Measurements from ENCODE around the gene STX19.
"Not testable (repeated sequence)": the region's sequence is repeated elsewhere in the genome, so short reads cannot be mapped to it uniquely, and the experiment has no call there.

Gene STX19

GRCh38 chr3:94062513-94063404, 34.4 kb upstream of the STX19 start, which contains the start of the genes DHFR2 and NSUN3:
TSS of gene DHFR2 (minus strand) at chr3:94062916. CDS start at chr3:94061511, 1,405 bp downstream.
TSS of gene NSUN3 (plus strand) at chr3:94063061. CDS start at chr3:94063127, 66 bp downstream.
- peak within 1 kb of the TSS; percentile 97 for H3K4me3 ChIP-seq (ENCODE audit: low read length)
- H3K36me3 ChIP-seq (ENCODE audit: control insufficient read depth, low read depth, low read length): no peaks in the 10 kb centered on the region
- peak within 1 kb of the TSS; percentile 94 for H3K9ac ChIP-seq (ENCODE audit: low read length)
- no peaks in the 10 kb centered on the region for H3K4me1 ChIP-seq (ENCODE audit: control insufficient read depth, low read depth, low read length)
- H3K9me3 ChIP-seq (ENCODE audit: control insufficient read depth, low read depth, low read length): no peaks in the 10 kb centered on the region
- H3K27me3 ChIP-seq (ENCODE audit: control insufficient read depth, insufficient read depth, low read length): no peaks in the 10 kb centered on the region
- H3K27ac ChIP-seq (ENCODE audit: low read length): peak within 1 kb of the TSS; percentile 93

GRCh38 chr3:94061297-94061696, 32.9 kb upstream of the STX19 start:
- H3K27me3 ChIP-seq (ENCODE audit: control insufficient read depth, insufficient read depth, low read length): no peaks in the 10 kb centered on the region
- H3K9ac ChIP-seq (ENCODE audit: low read length): no peak overlapping the region
- no peak overlapping the region for H3K4me3 ChIP-seq (ENCODE audit: low read length)
- no peaks in the 10 kb centered on the region for H3K4me1 ChIP-seq (ENCODE audit: control insufficient read depth, low read depth, low read length)
- H3K9me3 ChIP-seq (ENCODE audit: control insufficient read depth, low read depth, low read length): no peaks in the 10 kb centered on the region
- H3K36me3 ChIP-seq (ENCODE audit: control insufficient read depth, low read depth, low read length): no peaks in the 10 kb centered on the region
- no peak overlapping the region for H3K27ac ChIP-seq (ENCODE audit: low read length)

- Histone ChIP-seq H3K27me3 (ENCODE audit: control insufficient read depth, insufficient read depth, low read length) (no peaks in the 10 kb centered on the region), H3K4me3 (ENCODE audit: low read length) (no peak overlapping the region), H3K27ac (ENCODE audit: low read length) (no peak overlapping the region), H3K9ac (ENCODE audit: low read length) (no peak overlapping the region), H3K4me1 (ENCODE audit: control insufficient read depth, low read depth, low read length) (no peaks in the 10 kb centered on the region), H3K9me3 (ENCODE audit: control insufficient read depth, low read depth, low read length) (no peaks in the 10 kb centered on the region), H3K36me3 (ENCODE audit: control insufficient read depth, low read depth, low read length) (peaks cover 3% of the 10 kb centered on the region)
Measured at GRCh38 chr3:94050546-94050945, 22.1 kb upstream of the STX19 start.

- no peak overlapping the region for H3K27ac ChIP-seq (ENCODE audit: low read length)
- no peaks in the 10 kb centered on the region for H3K9me3 ChIP-seq (ENCODE audit: control insufficient read depth, low read depth, low read length)
Measured at GRCh38 chr3:94049267-94049666, 20.9 kb upstream of the STX19 start.

GRCh38 chr3:94046533-94046932, 18.1 kb upstream of the STX19 start:
- Histone ChIP-seq H3K36me3 (ENCODE audit: control insufficient read depth, low read depth, low read length) (no peaks in the 10 kb centered on the region), H3K27ac (ENCODE audit: low read length) (no peak overlapping the region), H3K9ac (ENCODE audit: low read length) (no peak overlapping the region), H3K4me1 (ENCODE audit: control insufficient read depth, low read depth, low read length) (no peaks in the 10 kb centered on the region), H3K9me3 (ENCODE audit: control insufficient read depth, low read depth, low read length) (peaks cover 4% of the 10 kb centered on the region), H3K27me3 (ENCODE audit: control insufficient read depth, insufficient read depth, low read length) (no peaks in the 10 kb centered on the region), H3K4me3 (ENCODE audit: low read length) (no peak overlapping the region)

More at GRCh38 chr3:94049267-94049666, 20.9 kb upstream of the STX19 start:
- no peak overlapping the region for H3K4me3 ChIP-seq (ENCODE audit: low read length)
- H3K9ac ChIP-seq (ENCODE audit: low read length): no peak overlapping the region
- no peaks in the 10 kb centered on the region for H3K27me3 ChIP-seq (ENCODE audit: control insufficient read depth, insufficient read depth, low read length)
- no peaks in the 10 kb centered on the region for H3K4me1 ChIP-seq (ENCODE audit: control insufficient read depth, low read depth, low read length)
- peaks cover 3% of the 10 kb centered on the region for H3K36me3 ChIP-seq (ENCODE audit: control insufficient read depth, low read depth, low read length)

- H3K27me3 ChIP-seq (ENCODE audit: control insufficient read depth, insufficient read depth, low read length); H3K36me3 ChIP-seq (ENCODE audit: control insufficient read depth, low read depth, low read length); H3K9me3 ChIP-seq (ENCODE audit: control insufficient read depth, low read depth, low read length); H3K4me1 ChIP-seq (ENCODE audit: control insufficient read depth, low read depth, low read length); H3K27ac ChIP-seq (ENCODE audit: low read length); H3K4me3 ChIP-seq (ENCODE audit: low read length); H3K9ac ChIP-seq (ENCODE audit: low read length): not testable (repeated sequence)
Measured at GRCh38 chr3:94044100-94044936, 15.9 kb upstream of the STX19 start.

GRCh38 chr3:94043285-94043684, 14.9 kb upstream of the STX19 start:
- peaks cover 4% of the 10 kb centered on the region for H3K9me3 ChIP-seq (ENCODE audit: control insufficient read depth, low read depth, low read length)
- H3K27me3 ChIP-seq (ENCODE audit: control insufficient read depth, insufficient read depth, low read length): no peaks in the 10 kb centered on the region
- no peak overlapping the region for H3K4me3 ChIP-seq (ENCODE audit: low read length)
- no peak overlapping the region for H3K27ac ChIP-seq (ENCODE audit: low read length)
- H3K36me3 ChIP-seq (ENCODE audit: control insufficient read depth, low read depth, low read length): no peaks in the 10 kb centered on the region
- no peaks in the 10 kb centered on the region for H3K4me1 ChIP-seq (ENCODE audit: control insufficient read depth, low read depth, low read length)
- no peak overlapping the region for H3K9ac ChIP-seq (ENCODE audit: low read length)

- Histone ChIP-seq H3K27me3 (ENCODE audit: control insufficient read depth, insufficient read depth, low read length) (no peaks in the 10 kb centered on the region), H3K9me3 (ENCODE audit: control insufficient read depth, low read depth, low read length) (no peaks in the 10 kb centered on the region), H3K4me3 (ENCODE audit: low read length) (no peak overlapping the region), H3K27ac (ENCODE audit: low read length) (no peak overlapping the region), H3K4me1 (ENCODE audit: control insufficient read depth, low read depth, low read length) (no peaks in the 10 kb centered on the region), H3K9ac (ENCODE audit: low read length) (no peak overlapping the region), H3K36me3 (ENCODE audit: control insufficient read depth, low read depth, low read length) (no peaks in the 10 kb centered on the region)
Measured at GRCh38 chr3:94036909-94037507, 8.6 kb upstream of the STX19 start.

- no peaks in the 10 kb centered on the region for H3K27me3 ChIP-seq (ENCODE audit: control insufficient read depth, insufficient read depth, low read length)
- H3K9ac ChIP-seq (ENCODE audit: low read length): no peak overlapping the region
- no peaks in the 10 kb centered on the region for H3K36me3 ChIP-seq (ENCODE audit: control insufficient read depth, low read depth, low read length)
- H3K27ac ChIP-seq (ENCODE audit: low read length): no peak overlapping the region
- H3K9me3 ChIP-seq (ENCODE audit: control insufficient read depth, low read depth, low read length): no peaks in the 10 kb centered on the region
- H3K4me3 ChIP-seq (ENCODE audit: low read length): no peak overlapping the region
- no peaks in the 10 kb centered on the region for H3K4me1 ChIP-seq (ENCODE audit: control insufficient read depth, low read depth, low read length)
Measured at GRCh38 chr3:94026623-94027022, 1.8 kb downstream of the STX19 start.

GRCh38 chr3:94024385-94024784, 4.0 kb downstream of the STX19 start:
- no peak overlapping the region for H3K9ac ChIP-seq (ENCODE audit: low read length)
- H3K4me3 ChIP-seq (ENCODE audit: low read length): no peak overlapping the region
- H3K36me3 ChIP-seq (ENCODE audit: control insufficient read depth, low read depth, low read length): no peaks in the 10 kb centered on the region
- H3K4me1 ChIP-seq (ENCODE audit: control insufficient read depth, low read depth, low read length): no peaks in the 10 kb centered on the region
- H3K27me3 ChIP-seq (ENCODE audit: control insufficient read depth, insufficient read depth, low read length): no peaks in the 10 kb centered on the region
- no peak overlapping the region for H3K27ac ChIP-seq (ENCODE audit: low read length)
- H3K9me3 ChIP-seq (ENCODE audit: control insufficient read depth, low read depth, low read length): no peaks in the 10 kb centered on the region

GRCh38 chr3:94020293-94020692, 8.1 kb downstream of the STX19 start:
- H3K9me3 ChIP-seq (ENCODE audit: control insufficient read depth, low read depth, low read length): no peaks in the 10 kb centered on the region
- H3K27me3 ChIP-seq (ENCODE audit: control insufficient read depth, insufficient read depth, low read length): no peaks in the 10 kb centered on the region
- H3K4me1 ChIP-seq (ENCODE audit: control insufficient read depth, low read depth, low read length): no peaks in the 10 kb centered on the region
- no peak overlapping the region for H3K4me3 ChIP-seq (ENCODE audit: low read length)
- no peak overlapping the region for H3K27ac ChIP-seq (ENCODE audit: low read length)
- no peak overlapping the region for H3K9ac ChIP-seq (ENCODE audit: low read length)
- H3K36me3 ChIP-seq (ENCODE audit: control insufficient read depth, low read depth, low read length): no peaks in the 10 kb centered on the region
